Caki2 (cell line): ENCODE results near the gene TBCD. TPM values are rescaled to one million over a fixed set of nuclear protein-coding genes. Genes with fewer than 3 reads are reported as not detected.
"Not testable (repeated sequence)": the region's sequence is repeated elsewhere in the genome, so short reads cannot be mapped to it uniquely, and the experiment has no call there.

Source experiments
- DNase-seq: peaks from one replicate; pipeline ENCODE4 v3.0.0-alpha.2; 2015; ENCODE audit warnings: low read depth
- in situ Hi-C: cut with HindIII; loops from 2 replicates; pipeline ENCODE4 v1.10.0; 2016; ENCODE audit warnings: low sequenced_read_pairs, low pct_unique_long_range_greater_than_20kb, mixed read lengths
- total RNA-seq: library from RNA; depleted of rRNA; stranded (reverse); fragments of >200 nt; shearing (Covaris generic); gene quantifications from 2 replicates; pipeline ENCODE4 v1.2.3, GENCODE V29; 2014; ENCODE audit warnings: low replicate concordance

The TBCD gene
- total RNA-seq, 1 experiment from 2014 or later = 138 TPM

GRCh38 chr17:82957469-82957795 is 205.6 kb downstream of the TBCD start:
- in situ Hi-C loops = no loop called here
- no peak for DNase-seq

DNA sequence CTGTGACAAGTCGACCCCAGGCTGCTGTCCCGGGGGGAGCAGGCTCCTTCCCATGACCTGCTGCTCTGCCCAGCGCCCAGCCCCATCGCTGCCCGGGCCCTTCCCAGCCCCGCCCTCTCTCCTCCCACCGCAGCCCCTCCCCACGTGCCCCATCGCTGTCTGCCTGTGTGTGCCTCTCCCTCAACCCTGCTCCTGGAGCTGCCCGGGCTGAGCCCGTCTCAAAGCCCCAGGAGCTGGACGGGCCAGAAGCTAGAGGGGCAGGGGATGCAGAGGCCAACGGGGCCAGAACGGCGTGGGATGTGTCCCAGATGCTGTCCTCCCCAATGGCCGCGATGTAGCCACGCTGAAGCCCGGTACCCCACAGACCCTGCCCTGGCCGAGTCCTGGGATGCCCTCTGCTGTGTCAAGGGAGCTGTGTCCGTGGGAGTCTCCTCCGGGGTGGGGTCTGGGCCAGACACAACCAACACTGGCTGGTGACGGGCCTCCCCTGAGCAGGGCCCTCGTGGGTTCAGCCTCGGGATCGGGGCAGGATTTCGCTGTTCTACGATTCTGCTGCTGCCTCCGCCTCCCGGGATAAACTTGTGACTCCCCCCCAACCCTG is 206.2 kb downstream of the TBCD start:
- no peak for DNase-seq
- in situ Hi-C loops = no loop called here

DNA sequence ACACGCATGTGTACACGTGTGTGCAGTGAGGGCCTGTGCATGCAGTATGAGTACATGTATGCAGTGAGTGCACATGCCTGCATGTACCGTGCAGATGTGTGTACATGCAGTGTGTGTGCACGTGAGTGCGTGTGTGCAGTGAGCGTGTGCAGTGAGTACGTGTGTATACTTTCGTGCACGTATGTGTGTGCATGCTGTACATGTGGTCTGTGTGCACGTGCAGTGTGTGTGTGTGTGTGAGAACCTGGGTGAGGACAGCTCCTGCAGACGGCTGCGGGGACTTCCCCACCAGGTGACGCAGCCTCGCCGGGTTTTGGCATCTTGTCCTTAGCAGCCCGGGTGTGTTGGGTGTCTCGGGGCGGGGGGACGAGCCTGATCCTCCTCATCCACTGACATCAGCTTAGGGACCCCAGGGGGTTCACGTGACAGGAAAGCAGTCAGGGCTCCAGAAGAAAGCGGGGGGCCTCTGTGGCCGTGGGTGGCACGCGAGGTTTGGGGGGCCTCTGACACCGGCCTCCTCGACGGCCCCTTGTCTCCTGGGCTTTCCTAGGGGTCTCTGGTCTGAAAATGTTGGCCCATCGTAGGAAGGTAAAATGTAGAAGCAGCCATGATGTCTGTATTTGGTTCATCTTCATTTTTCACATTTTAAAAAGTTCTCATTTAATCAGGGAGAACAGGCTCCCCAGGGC is 207.5 kb downstream of the TBCD start:
- in situ Hi-C loops = no loop called here

DNA sequence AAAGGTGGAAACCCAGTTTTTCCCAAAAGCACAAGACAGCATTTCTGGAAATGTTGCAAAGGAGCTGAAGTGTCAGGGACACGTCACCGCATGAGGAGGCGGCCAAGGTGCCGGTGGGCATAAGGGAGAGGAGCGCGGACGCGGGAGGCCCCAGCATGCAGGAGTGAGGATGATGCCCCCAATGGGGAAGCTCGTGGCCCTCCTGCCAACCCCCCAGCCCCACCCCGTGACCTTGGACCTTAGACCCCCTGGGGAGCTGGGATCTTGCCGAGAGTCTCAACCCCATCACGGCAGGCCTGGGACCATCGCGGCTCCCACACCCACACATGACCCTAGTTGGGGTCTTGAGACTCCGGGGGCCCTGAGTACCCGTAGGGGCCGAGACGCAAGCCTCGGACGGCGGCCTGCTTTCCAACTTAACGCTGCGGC is 208.1 kb downstream of the TBCD start:
- in situ Hi-C loops = no loop called here
- DNase-seq = no peak

More for the DNA sequence above, 207.5 kb downstream of the TBCD start:
- DNase-seq = no peak

- in situ Hi-C loops = no loop called here
These were observed 208.8 kb downstream of the TBCD start for GRCh38 chr17:82960419-82961271.

GRCh38 chr17:82961366-82962162 is 209.7 kb downstream of the TBCD start:
- in situ Hi-C loops = no loop called here

More at GRCh38 chr17:82960419-82961271, 208.8 kb downstream of the TBCD start:
- DNase-seq = no peak

GRCh38 chr17:82962163-82962720 is 210.4 kb downstream of the TBCD start:
- DNase-seq = no peak

More at GRCh38 chr17:82961366-82962162, 209.7 kb downstream of the TBCD start:
- DNase-seq = no peak

DNA sequence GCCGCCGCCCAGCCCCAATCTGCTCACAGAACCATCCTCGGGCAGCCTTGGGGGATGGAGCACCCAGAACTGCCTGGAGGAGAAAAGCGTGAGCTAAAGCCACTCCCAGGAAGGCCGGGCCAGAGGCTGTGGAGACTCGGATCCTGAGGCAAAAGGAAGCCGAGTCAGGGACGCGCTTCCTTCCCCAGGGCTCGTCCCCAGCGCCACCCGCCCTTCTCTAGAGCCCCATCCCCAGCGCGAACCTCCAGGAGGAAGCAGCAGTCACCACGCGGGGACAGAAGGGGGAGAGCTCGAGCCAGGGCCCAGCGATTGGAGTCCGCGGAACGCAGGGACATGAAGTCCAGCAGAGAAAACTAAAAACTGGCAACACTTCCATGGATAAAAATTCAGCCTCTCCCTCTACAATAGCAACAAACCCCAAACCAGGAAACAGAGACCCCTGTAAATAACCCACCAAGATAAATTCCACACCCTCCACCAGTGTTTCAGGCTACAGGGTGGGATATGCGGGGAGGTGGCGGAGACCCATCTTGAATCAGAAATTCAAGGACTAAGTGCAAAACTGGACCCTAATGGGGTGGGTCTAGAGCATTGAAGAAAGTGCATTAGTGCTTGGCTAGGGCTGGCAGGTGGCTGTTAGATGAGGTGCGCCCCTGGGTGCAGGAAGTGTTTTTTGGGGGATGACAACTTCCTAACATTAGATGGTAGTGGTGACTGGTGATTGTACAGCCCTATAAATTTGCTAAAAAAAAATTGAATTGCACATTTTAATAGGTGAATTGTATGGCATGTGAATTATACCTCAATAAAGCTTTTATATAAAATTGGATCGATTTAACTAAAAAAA is 211.5 kb downstream of the TBCD start:
- in situ Hi-C loops = no loop called here
- DNase-seq = no peak

More at GRCh38 chr17:82962163-82962720, 210.4 kb downstream of the TBCD start:
- in situ Hi-C loops = no loop called here

GRCh38 chr17:82964451-82964850 is 212.6 kb downstream of the TBCD start:
- in situ Hi-C loops = not testable (repeated sequence)

DNA sequence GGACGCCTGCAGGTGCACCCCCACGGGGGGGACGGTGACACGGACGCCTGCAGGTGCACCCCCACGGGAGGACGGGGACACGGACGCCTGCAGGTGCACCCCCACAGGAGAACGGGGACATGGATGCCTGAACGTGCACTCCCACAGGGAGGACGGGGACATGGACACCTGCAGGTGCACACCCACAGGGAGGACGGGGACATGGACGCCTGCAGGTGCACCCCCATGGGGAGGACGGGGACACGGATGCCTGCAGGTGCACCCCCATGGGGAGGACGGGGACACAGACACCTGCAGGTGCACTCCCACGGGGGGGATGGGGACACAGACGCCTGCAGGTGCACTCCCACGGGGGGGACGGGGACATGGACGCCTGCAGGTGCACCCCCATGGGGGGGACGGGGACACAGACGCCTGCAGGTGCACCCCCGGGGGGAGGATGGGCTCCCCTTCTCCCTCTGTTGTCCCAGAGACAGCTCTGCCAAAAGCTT is 213.0 kb downstream of the TBCD start:
- in situ Hi-C loops = no loop called here
- DNase-seq = no peak

More at GRCh38 chr17:82964451-82964850, 212.6 kb downstream of the TBCD start:
- not testable (repeated sequence) for DNase-seq

DNA sequence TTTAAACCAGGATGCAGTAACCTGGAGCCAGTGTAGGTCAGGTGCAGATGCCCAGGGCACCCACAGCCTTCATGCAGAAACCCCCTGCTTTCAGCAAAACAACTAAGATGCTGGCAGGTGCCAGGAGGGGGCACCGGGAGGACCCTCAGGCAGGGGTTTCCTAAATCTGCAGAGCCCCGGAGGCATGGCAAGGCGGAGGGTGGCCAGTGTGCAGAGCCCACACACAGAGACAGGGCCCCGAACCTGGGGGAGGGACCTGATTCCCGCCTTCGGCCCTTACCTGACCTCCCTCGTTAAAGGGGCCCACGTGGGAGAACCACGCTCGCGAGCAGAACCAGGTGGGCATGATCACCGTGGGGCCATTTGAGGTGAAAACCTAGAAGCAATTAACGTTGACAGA is 213.5 kb downstream of the TBCD start:
- in situ Hi-C loops = no loop called here

GRCh38 chr17:82966415-82966814 is 214.6 kb downstream of the TBCD start:
- no peak for DNase-seq
- in situ Hi-C loops = no loop called here

More for the DNA sequence above, 213.5 kb downstream of the TBCD start:
- DNase-seq = no peak

GRCh38 chr17:82967268-82968032 is 215.6 kb downstream of the TBCD start:
- in situ Hi-C loops = no loop called here
- no peak for DNase-seq

DNA sequence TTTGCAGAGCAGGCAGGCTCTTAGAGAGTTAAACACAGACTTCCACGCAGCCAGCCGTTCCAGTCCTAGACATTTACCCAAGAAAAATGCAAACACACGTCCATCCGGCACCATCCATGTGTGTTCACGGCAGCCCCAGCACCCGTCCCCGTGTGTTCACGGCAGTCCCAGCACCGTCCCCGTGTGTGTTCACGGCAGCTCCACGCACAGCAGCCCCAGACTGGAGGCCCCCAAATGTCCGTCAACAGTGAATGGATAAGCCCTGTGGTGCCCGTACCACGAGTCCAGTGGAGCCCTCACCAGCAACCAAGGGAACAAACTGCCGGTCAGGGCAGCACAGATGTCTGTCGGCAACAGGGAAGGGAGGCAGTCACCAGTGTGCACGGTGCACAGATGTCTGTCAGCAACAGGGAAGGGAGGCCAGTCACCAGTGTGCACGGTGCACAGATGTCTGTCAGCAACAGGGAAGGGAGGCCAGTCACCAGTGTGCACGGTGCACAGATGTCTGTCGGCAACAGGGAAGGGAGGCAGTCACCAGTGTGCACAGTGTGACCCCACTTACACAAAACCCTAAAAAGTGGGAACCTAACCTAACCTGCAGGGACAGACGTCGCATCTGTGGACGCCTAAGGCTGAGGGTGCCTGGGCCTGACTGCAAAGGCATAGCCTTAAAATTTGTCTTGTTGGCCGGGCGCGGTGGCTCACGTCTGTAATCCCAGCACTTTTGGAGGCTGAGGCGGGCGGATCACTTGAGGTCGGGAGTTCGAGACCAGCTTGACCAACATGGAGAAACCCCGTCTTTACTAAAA is 216.4 kb downstream of the TBCD start:
- DNase-seq, in situ Hi-C loops: not testable (repeated sequence)

DNA sequence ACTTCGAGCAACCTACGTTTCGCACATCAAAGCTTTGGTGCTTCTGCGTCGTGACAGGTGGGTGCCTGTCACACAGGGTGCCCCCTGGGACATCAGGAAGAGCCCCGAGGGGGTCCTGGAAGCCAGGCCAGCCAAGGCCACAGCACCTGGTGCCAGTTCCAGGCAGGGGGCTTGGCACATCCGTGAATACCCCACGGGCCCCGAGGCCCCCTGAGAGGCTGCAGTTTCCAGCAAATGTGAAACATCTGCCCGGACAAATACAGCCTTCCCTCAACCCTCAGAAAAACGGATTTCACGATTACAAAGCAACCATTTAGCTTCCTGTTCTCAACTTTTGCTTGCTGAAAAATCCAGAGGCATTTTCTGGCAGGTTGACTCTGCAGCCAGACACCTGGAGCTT is 218.2 kb downstream of the TBCD start:
- in situ Hi-C loops = no loop called here

More for the DNA sequence above, 218.2 kb downstream of the TBCD start:
- no peak for DNase-seq
